Endodermal cell (in vitro differentiated cells): ENCODE data around the gene NCBP3. TPM values are rescaled to one million over a fixed set of nuclear protein-coding genes. Genes with fewer than 3 reads are reported as not detected.

Source experiments
- DNase-seq: peaks from one replicate; pipeline ENCODE4 v3.0.0-alpha.2; 2017
- H3K27ac ChIP-seq: 2 replicates; pipeline ENCODE4 v1.5.1; 2013; ENCODE audit warnings: mild to moderate bottlenecking, low read depth, low read length, moderate library complexity
- H3K27me3 ChIP-seq: 2 replicates; pipeline ENCODE4 v1.6.1; 2013; ENCODE audit warnings: mild to moderate bottlenecking, low read length, moderate library complexity; ENCODE audit not compliant: insufficient read depth, control insufficient read depth, poor library complexity, severe bottlenecking
- H3K36me3 ChIP-seq: 2 replicates; pipeline ENCODE4 v1.7.0; 2013; ENCODE audit warnings: mild to moderate bottlenecking, low read length, moderate library complexity; ENCODE audit not compliant: control insufficient read depth, insufficient read depth
- H3K4me1 ChIP-seq: one replicate; pipeline ENCODE4 v1.7.0; 2013; ENCODE audit warnings: low read length; ENCODE audit not compliant: control insufficient read depth, insufficient read depth
- H3K4me3 ChIP-seq: 2 replicates; pipeline ENCODE4 v1.5.1; 2013; ENCODE audit warnings: mild to moderate bottlenecking, low read length, moderate library complexity
- H3K9ac ChIP-seq: 2 replicates; pipeline ENCODE4 v1.6.1; 2013; ENCODE audit warnings: mild to moderate bottlenecking, low read length, moderate library complexity; ENCODE audit not compliant: poor library complexity, severe bottlenecking; ENCODE audit errors: extremely low read depth
- H3K9me3 ChIP-seq: 2 replicates; pipeline ENCODE4 v1.6.1; 2013; ENCODE audit warnings: mild to moderate bottlenecking, low read length, moderate library complexity; ENCODE audit not compliant: control insufficient read depth
- H3K27ac Mint-ChIP-seq: 2 replicates; pipeline ENCODE4 v1.8.0; 2020; ENCODE audit warnings: mixed read lengths
- H3K27me3 Mint-ChIP-seq: 2 replicates; pipeline ENCODE4 v1.8.0; 2021; ENCODE audit warnings: mild to moderate bottlenecking, mixed read lengths; ENCODE audit not compliant: insufficient read depth
- H3K36me3 Mint-ChIP-seq: 2 replicates; pipeline ENCODE4 v1.8.0; 2020; ENCODE audit warnings: low read depth, mixed read lengths
- H3K4me1 Mint-ChIP-seq: 2 replicates; pipeline ENCODE4 v1.8.0; 2020; ENCODE audit warnings: mixed read lengths
- H3K4me3 Mint-ChIP-seq: 2 replicates; pipeline ENCODE4 v1.8.0; 2020; ENCODE audit warnings: mild to moderate bottlenecking, moderate library complexity, mixed read lengths
- H3K9me3 Mint-ChIP-seq: 2 replicates; pipeline ENCODE4 v1.8.0; 2020; ENCODE audit warnings: mild to moderate bottlenecking, mixed read lengths
- WGBS, 2 experiments: methylation state at CpG; one replicate each; pipeline versions ENCODE4 v1.1.5 to v1.1.7; 2013; ENCODE audit warnings: missing lambda C conversion rate in 2 of 2, mixed read lengths in 1 of 2; ENCODE audit not compliant: insufficient coverage in 1 of 2, insufficient read length in 1 of 2; 5-methylcytosine and 5-hydroxymethylcytosine counted together
- total RNA-seq, 2 donors: library from RNA; stranded (reverse); fragmentation: NEBNext Ultra II Directional in 1 of 2; extraction: Animal tissue kit (Norgen Biotek cat#: 25700) in 1 of 2; gene quantifications; 2 replicates in 1 of 2; 3 replicates in 1 of 2; pipeline ENCODE4 v1.2.1, GENCODE V29; 2021
- TF ChIP-seq, protein P1 (sequence below): fragments of 200-600 bp; sonication (generic); conservative IDR thresholded peaks from 2 replicates; pipeline ENCODE4 v1.5.0; 2021; ENCODE audit warnings: antibody characterized with exemption, mild to moderate bottlenecking

NCBP3 gene
- total RNA-seq, 2 donors from 2014 or later: 74.5 to 75.9 TPM

- no peak overlapping the region for H3K27ac Mint-ChIP-seq
- no peaks in the 10 kb centered on the region for H3K9me3 Mint-ChIP-seq
- Histone ChIP-seq H3K4me3 (no peak overlapping the region), H3K9ac (no peak overlapping the region), H3K36me3 (no peaks in the 10 kb centered on the region), H3K4me1 (no peaks in the 10 kb centered on the region), H3K9me3 (no peaks in the 10 kb centered on the region), H3K27ac (no peak overlapping the region), H3K27me3 (peaks cover 24% of the 10 kb centered on the region)
- peaks cover 37% of the 10 kb centered on the region for H3K27me3 Mint-ChIP-seq
- H3K36me3 Mint-ChIP-seq: no peaks in the 10 kb centered on the region
- peaks cover 20% of the 10 kb centered on the region for H3K4me1 Mint-ChIP-seq
- DNase-seq: no peak
- H3K4me3 Mint-ChIP-seq: no peak overlapping the region
- 63 to 71% methylated on average over 3 to 4 of the region's 4 CpGs for WGBS, 2 experiments
- TF ChIP-seq, protein P1, sequence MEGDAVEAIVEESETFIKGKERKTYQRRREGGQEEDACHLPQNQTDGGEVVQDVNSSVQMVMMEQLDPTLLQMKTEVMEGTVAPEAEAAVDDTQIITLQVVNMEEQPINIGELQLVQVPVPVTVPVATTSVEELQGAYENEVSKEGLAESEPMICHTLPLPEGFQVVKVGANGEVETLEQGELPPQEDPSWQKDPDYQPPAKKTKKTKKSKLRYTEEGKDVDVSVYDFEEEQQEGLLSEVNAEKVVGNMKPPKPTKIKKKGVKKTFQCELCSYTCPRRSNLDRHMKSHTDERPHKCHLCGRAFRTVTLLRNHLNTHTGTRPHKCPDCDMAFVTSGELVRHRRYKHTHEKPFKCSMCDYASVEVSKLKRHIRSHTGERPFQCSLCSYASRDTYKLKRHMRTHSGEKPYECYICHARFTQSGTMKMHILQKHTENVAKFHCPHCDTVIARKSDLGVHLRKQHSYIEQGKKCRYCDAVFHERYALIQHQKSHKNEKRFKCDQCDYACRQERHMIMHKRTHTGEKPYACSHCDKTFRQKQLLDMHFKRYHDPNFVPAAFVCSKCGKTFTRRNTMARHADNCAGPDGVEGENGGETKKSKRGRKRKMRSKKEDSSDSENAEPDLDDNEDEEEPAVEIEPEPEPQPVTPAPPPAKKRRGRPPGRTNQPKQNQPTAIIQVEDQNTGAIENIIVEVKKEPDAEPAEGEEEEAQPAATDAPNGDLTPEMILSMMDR: no peak
These were observed 44.8 kb upstream of the NCBP3 start for GRCh38 chr17:3890878-3891219.

GRCh38 chr17:3890082-3890877 is 44.2 kb upstream of the NCBP3 start:
- peaks cover 20% of the 10 kb centered on the region for H3K4me1 Mint-ChIP-seq
- no peak overlapping the region for H3K27ac Mint-ChIP-seq
- H3K9me3 Mint-ChIP-seq: no peaks in the 10 kb centered on the region
- Histone ChIP-seq H3K27me3 (peaks cover 24% of the 10 kb centered on the region), H3K4me1 (no peaks in the 10 kb centered on the region), H3K4me3 (no peak overlapping the region), H3K9ac (no peak overlapping the region), H3K27ac (no peak overlapping the region), H3K9me3 (no peaks in the 10 kb centered on the region), H3K36me3 (no peaks in the 10 kb centered on the region)
- no peak overlapping the region for H3K4me3 Mint-ChIP-seq
- WGBS, 2 experiments: 84 to 85% methylated on average over 14 to 22 of the region's 22 CpGs
- peaks cover 37% of the 10 kb centered on the region for H3K27me3 Mint-ChIP-seq
- no peaks in the 10 kb centered on the region for H3K36me3 Mint-ChIP-seq
- DNase-seq: peak; percentile 64
- TF ChIP-seq, protein P1: no peak

DNA sequence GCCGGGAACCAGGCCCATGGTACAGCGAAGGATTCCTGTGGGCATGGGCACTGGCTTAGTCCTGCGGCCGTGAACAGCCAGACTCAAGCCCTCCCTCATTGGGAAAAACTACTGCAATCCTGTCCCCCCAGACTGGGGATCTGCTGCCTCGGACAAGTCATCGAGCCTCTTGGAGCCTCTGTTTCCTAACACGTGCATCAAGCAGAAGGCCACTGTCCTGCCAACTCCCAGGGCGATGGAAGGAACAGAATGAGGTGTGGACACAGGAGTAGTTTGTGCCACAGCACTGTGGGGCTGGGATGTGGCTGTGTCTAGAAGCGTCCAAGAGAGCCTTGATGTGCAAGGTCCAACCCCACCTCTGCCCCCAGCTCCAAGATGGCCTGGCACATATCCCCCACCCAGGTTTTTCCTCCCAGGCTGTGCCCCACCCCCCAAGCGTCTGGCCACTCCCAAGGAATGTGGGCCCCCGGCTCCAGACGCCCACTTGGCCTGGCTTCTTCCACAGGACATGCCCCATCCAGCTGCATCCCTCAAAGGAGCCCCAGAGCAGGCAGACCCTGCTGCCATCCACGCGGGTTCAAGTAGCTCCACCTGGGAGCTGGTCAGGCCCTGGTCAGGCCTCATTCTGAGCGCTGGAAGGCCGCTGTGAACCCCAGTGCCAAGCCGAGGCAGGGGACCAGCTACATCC is 43.4 kb upstream of the NCBP3 start:
- Mint-ChIP-seq H3K9me3 (no peaks in the 10 kb centered on the region), H3K4me3 (no peak overlapping the region), H3K27me3 (peaks cover 31% of the 10 kb centered on the region), H3K27ac (no peak overlapping the region), H3K36me3 (no peaks in the 10 kb centered on the region), H3K4me1 (peaks cover 20% of the 10 kb centered on the region)
- Histone ChIP-seq H3K4me1 (no peaks in the 10 kb centered on the region), H3K27ac (no peak overlapping the region), H3K4me3 (no peak overlapping the region), H3K9me3 (no peaks in the 10 kb centered on the region), H3K36me3 (no peaks in the 10 kb centered on the region), H3K27me3 (peaks cover 24% of the 10 kb centered on the region), H3K9ac (no peak overlapping the region)
- WGBS, 2 experiments: 82 to 89% methylated on average over 11 to 17 of the region's 17 CpGs
- no peak for DNase-seq
- TF ChIP-seq, protein P1: no peak
